H7 (cell line): ENCODE measurements around the gene NCOA5. TPM values are rescaled to one million over a fixed set of nuclear protein-coding genes. Genes with fewer than 3 reads are reported as not detected.

Experiments used
- DNase-seq: peaks from one replicate; pipeline ENCODE4 v3.0.0; 2012
- H3K27me3 ChIP-seq: 2 replicates; pipeline ENCODE4 v1.6.0; 2011; ENCODE audit warnings: mild to moderate bottlenecking, low read length; ENCODE audit not compliant: control insufficient read depth, insufficient read depth
- H3K36me3 ChIP-seq: replicated peaks from 2 replicates; pipeline ENCODE4 v1.5.1; 2011; ENCODE audit warnings: low read length; ENCODE audit not compliant: control insufficient read depth, insufficient read depth
- H3K4me3 ChIP-seq: 2 replicates; pipeline ENCODE4 v1.5.1; 2011; ENCODE audit warnings: low read depth, mild to moderate bottlenecking, control low read depth, low read length, moderate library complexity; ENCODE audit not compliant: insufficient read depth
- total RNA-seq: library from RNA; depleted of rRNA; stranded (reverse); fragments of >200 nt; shearing (Covaris generic); gene quantifications from 2 replicates; pipeline ENCODE4 v1.2.3, GENCODE V29; 2014; rRNA removed

The NCOA5 gene
- total RNA-seq = 8.6 and 12.2 TPM in 2 replicates

GRCh38 chr20:46089417-46090388 is at the start of gene NCOA5:
NCOA5 (minus strand) TSS chr20:46089962; CDS start chr20:46079424, 10,538 bp downstream.
- H3K27me3 ChIP-seq = no peaks in the 10 kb centered on the region
- peak; percentile 97 for DNase-seq
- no peaks in the 10 kb centered on the region; the same call in 1 of the 2 replicates for H3K36me3 ChIP-seq
- peak within 1 kb of the TSS; percentile 95 for H3K4me3 ChIP-seq

- peaks cover 3% of the 10 kb centered on the region; the same call in 1 of the 2 replicates for H3K27me3 ChIP-seq
- H3K4me3 ChIP-seq = no peak overlapping the region
- DNase-seq = no peak
- H3K36me3 ChIP-seq = no peaks in the 10 kb centered on the region
These were observed 49.6 kb upstream of the NCOA5 start for GRCh38 chr20:46139266-46139889.

GRCh38 chr20:46137816-46138215 is 48.1 kb upstream of the NCOA5 start:
- DNase-seq = no peak
- no peak overlapping the region for H3K4me3 ChIP-seq
- H3K27me3 ChIP-seq = peaks cover 3% of the 10 kb centered on the region; the same call in 1 of the 2 replicates
- H3K36me3 ChIP-seq = no peaks in the 10 kb centered on the region

GRCh38 chr20:46135856-46136633 is 46.3 kb upstream of the NCOA5 start:
- DNase-seq = peak; percentile 69
- Histone ChIP-seq H3K36me3 (no peaks in the 10 kb centered on the region), H3K27me3 (peaks cover 6% of the 10 kb centered on the region), H3K4me3 (no peak overlapping the region)

- DNase-seq = no peak
- Histone ChIP-seq H3K27me3 (peaks cover 11% of the 10 kb centered on the region), H3K36me3 (no peaks in the 10 kb centered on the region), H3K4me3 (no peak overlapping the region)
These were observed 45.0 kb upstream of the NCOA5 start for GRCh38 chr20:46134716-46135115.

GRCh38 chr20:46133886-46134654 is 44.3 kb upstream of the NCOA5 start:
- Histone ChIP-seq H3K36me3 (no peaks in the 10 kb centered on the region), H3K27me3 (peaks cover 11% of the 10 kb centered on the region), H3K4me3 (no peak overlapping the region)
- DNase-seq = no peak

GRCh38 chr20:46132705-46133120 is 43.0 kb upstream of the NCOA5 start:
- peaks cover 11% of the 10 kb centered on the region for H3K27me3 ChIP-seq
- no peaks in the 10 kb centered on the region for H3K36me3 ChIP-seq
- peak; percentile 93 for DNase-seq
- no peak overlapping the region for H3K4me3 ChIP-seq

GRCh38 chr20:46131396-46131795 is 41.6 kb upstream of the NCOA5 start:
- no peak for DNase-seq
- H3K36me3 ChIP-seq = no peaks in the 10 kb centered on the region

GRCh38 chr20:46130534-46130933 is 40.8 kb upstream of the NCOA5 start:
- Histone ChIP-seq H3K27me3 (peaks cover 11% of the 10 kb centered on the region), H3K4me3 (no peak overlapping the region), H3K36me3 (no peaks in the 10 kb centered on the region)
- DNase-seq = no peak

More at GRCh38 chr20:46131396-46131795, 41.6 kb upstream of the NCOA5 start:
- Histone ChIP-seq H3K27me3 (peaks cover 11% of the 10 kb centered on the region), H3K4me3 (no peak overlapping the region)

GRCh38 chr20:46129955-46130481 is 40.3 kb upstream of the NCOA5 start:
- Histone ChIP-seq H3K36me3 (no peaks in the 10 kb centered on the region), H3K4me3 (no peak overlapping the region), H3K27me3 (peaks cover 11% of the 10 kb centered on the region)
- DNase-seq = no peak

GRCh38 chr20:46128310-46129151 is 38.8 kb upstream of the NCOA5 start:
- Histone ChIP-seq H3K36me3 (no peaks in the 10 kb centered on the region; the same call in 1 of the 2 replicates), H3K4me3 (no peak overlapping the region), H3K27me3 (peaks cover 11% of the 10 kb centered on the region)
- DNase-seq = peak; percentile 91

GRCh38 chr20:46127396-46128010 is 37.7 kb upstream of the NCOA5 start:
- Histone ChIP-seq H3K4me3 (no peak overlapping the region), H3K27me3 (peaks cover 11% of the 10 kb centered on the region), H3K36me3 (peaks cover 4% of the 10 kb centered on the region)
- DNase-seq = no peak
